HG03354 (cell line): ENCODE measurements around the gene SSX5.
"Not testable (repeated sequence)": the region's sequence is repeated elsewhere in the genome, so short reads cannot be mapped to it uniquely, and the experiment has no call there.

Experiments
- ATAC-seq: cut with Tn5 transposase; IDR thresholded peaks from one replicate; pipeline ENCODE4 v1.9.1; 2021; ENCODE audit warnings: mild to moderate bottlenecking; ENCODE audit not compliant: unreplicated experiment, poor library complexity, severe bottlenecking

Gene SSX5

GRCh38 chrX:48196745-48197201, at the start of gene SSX5:
Gene SSX5, minus strand, starts transcription at chrX:48196795. Its CDS starts 1,437 bp downstream, at chrX:48195358.
- ATAC-seq, result no peak

GRCh38 chrX:48224196-48224595, 27.6 kb upstream of the SSX5 start:
- not testable (repeated sequence) for ATAC-seq

- not testable (repeated sequence) for ATAC-seq
Observed at GRCh38 chrX:48214341-48214740, 17.7 kb upstream of the SSX5 start.

GRCh38 chrX:48190024-48190423, 6.6 kb downstream of the SSX5 start:
- not testable (repeated sequence) for ATAC-seq

- ATAC-seq, result not testable (repeated sequence)
Observed at GRCh38 chrX:48181882-48182281, 14.7 kb downstream of the SSX5 start.

GRCh38 chrX:48180811-48181210, 15.8 kb downstream of the SSX5 start:
- no peak for ATAC-seq

- ATAC-seq, result no peak
Observed at GRCh38 chrX:48179691-48180090, 16.9 kb downstream of the SSX5 start.

GRCh38 chrX:48166322-48166721, 30.3 kb downstream of the SSX5 start:
- ATAC-seq, result not testable (repeated sequence)

GRCh38 chrX:48165241-48165640, 31.4 kb downstream of the SSX5 start:
- no peak for ATAC-seq

- no peak for ATAC-seq
Observed at GRCh38 chrX:48156014-48156413, 40.6 kb downstream of the SSX5 start.

- ATAC-seq, result no peak
Observed at GRCh38 chrX:48154796-48155195, 41.8 kb downstream of the SSX5 start.

GRCh38 chrX:48153769-48154168, 42.8 kb downstream of the SSX5 start:
- ATAC-seq, result no peak

GRCh38 chrX:48142697-48143096, 53.9 kb downstream of the SSX5 start:
- not testable (repeated sequence) for ATAC-seq

- ATAC-seq, result not testable (repeated sequence)
Observed at GRCh38 chrX:48141810-48142508, 54.6 kb downstream of the SSX5 start.

GRCh38 chrX:48139076-48139475, 57.5 kb downstream of the SSX5 start:
- not testable (repeated sequence) for ATAC-seq
